HL-60/S4 (cell line): ENCODE results near the gene RBM5.

ENCODE experiments used
- in situ Hi-C: fragments of 300-500 bp; cut with MboI; formaldehyde crosslinking; loops from 2 replicates; pipeline ENCODE4 v1.14.3; 2022; ENCODE audit warnings: low sequenced_read_pairs

RBM5 gene

DNA sequence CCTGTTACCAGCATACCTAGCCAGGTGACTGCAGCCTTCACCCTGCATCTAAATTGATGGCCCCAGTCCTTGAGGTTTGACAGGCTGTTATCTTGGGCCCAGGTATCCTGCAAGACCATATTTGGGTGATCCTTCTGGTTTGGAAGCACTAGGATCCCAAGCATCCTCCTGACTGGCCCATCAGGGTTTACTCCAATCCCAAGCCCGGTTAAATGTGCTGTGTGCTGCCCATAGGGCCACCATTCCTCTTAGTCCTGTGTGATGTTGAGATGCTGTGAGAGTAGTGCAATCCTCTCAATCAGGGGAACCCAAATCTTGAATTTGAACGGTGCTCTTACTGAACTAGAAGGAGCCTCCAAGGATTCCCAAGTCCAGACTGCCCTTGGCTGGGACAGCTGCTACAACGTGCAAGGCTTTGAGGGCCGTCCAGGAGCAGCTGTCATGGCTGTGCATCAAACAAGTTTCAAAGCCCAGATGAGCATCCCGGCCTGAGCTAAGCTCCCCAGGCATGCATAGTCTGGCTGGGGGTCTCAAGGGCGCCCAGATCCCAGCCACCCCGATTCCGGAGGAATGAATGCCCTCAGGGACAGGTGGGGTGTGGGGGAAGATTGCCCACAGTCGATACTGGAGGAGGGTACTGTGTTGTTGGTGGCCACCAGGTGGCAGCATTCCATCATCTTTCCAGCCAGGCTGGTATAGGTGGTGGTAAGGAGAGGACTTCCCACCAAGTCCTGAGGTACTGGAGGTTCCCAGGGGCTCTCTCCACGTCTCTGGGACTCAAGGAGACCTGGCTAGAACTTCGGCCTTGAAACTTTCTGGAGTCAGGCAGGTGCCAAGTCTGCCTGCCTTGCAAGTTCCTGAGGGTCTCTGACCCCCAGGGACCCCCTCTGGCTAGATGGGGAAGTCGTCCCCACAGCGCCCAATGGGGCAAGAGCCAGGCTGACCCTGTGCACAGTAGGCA is 32.6 kb downstream of the RBM5 start:
- in situ Hi-C loops = loop anchor here (10.0 kb wide), 1 partner anchor 63 kb away; no protein-coding TSS in a partner anchor

DNA sequence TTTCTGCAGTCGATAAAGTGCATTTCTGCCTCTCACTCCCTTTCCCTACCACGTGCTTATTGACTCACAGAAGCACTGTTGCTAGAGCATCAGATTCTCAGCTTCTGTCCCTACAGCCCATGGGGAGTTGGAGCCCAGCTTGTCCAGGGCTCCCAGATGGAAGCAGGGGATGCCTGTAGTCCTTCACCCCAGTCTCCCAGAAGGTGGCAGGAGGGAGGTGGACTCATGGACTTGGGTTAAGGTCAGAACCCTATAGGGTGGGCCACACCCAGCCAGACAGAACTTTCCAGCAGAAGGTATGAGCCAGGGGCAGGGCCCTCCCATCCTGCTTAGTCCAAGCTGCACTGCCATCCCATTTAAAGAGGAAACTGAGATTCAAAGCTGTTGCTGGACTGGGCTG is 33.4 kb downstream of the RBM5 start:
- in situ Hi-C loops = loop anchor here (10.0 kb wide), 1 partner anchor 63 kb away; no protein-coding TSS in a partner anchor

DNA sequence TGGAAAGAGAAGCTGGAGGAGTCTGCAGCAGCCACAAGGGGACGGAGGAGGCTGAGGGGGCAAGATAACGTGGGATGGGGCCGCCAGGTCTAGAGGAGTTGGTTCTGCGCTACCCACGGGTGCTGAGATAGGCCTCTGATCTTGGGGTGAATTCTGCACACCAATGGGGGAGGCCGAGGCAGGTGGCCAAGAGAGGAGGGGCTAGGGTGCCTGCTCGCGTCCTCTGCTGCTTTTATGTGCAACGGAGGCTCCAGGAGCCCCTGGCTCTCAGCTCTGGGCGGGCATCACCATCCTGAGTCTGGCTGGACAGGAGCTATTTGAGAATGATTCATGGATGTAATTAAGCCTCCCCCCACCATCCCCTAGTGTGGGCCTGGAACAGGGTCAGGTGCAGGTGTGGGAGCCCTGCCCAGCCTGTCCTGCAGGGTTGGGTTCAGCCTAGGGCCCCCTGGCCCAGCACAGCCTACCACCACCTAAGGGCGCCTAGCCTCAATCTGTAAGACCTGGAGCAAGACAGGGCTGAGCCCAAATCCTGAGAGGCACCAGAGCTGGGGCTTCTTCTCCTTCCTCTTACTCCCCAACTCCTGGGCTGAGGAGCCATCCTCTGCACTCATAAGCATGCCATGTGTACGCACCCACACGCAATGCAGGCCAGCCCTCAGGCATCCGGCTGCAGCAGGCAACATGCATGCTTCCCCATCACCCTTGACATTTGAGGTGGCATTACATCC is 34.1 kb downstream of the RBM5 start:
- in situ Hi-C loops = loop anchor here (10.0 kb wide), 1 partner anchor 62 kb away; no protein-coding TSS in a partner anchor

DNA sequence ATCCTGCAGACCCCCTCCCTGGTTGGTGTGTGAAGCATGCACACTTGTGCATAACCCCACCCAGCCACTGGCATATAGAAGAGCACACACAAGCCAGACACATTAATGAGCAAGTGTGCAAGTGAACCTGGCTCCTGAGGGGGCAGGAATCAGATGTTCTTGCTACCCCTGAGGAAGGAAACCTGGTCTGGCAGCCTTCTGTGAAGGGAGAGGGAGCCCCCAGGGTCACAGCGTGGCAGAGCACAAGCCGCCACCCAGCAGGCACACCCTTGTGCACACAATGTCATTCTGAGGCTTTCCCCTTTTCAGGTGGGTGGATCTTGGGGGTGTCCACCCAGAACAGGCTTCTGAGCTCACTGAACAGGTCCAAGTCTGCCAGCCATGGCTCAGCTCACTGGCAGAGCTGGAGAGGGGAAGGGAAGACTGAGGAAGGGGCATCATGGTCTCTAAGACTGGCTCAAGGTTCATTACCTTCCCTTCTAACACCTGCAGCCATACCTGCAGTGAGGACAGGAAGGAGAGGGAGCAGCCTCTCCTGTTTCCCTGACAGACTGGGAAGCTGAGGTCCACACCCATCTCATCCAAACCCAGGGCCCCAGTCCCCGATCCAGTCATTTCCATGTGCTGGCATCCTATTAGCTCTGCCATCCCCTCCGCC is 34.8 kb downstream of the RBM5 start:
- in situ Hi-C loops = loop anchor here (10.0 kb wide), 1 partner anchor 61 kb away; no protein-coding TSS in a partner anchor

DNA sequence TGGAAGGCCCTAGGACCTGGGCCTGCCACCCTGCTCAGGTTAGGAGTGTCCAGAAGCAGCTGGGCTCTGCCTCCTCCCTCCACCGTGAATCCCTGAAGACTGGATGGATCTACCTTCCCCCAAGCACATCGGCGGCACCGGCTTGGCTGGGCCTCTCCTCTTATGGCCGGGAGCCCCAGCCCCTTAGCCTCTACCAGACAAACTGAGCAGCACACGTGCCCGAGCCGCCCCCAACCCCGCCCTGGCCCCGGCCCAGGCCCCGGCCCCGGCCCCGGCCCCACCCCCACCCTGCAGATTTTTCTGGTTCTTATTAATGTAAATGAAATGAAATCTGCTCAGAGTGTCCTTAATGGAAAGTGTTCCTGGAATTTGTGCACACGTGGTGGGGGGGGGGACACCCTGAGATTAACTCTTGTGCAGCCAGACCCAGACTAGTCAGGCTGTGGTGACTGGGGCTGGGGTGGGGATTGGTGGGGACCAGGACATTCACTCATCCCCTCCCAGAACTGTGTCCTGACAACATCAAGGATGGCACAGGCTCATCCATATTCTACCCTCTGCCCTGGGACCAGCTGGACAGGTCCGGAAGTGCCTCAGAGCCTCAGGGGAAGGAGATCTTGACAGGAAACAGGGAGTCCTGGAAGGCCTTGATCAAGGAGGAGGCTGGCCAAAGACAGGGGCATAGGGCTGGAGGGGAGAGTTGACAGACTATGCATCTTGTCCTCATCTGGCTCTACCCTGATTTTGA is 35.5 kb downstream of the RBM5 start:
- in situ Hi-C loops = loop anchor here (10.0 kb wide), 1 partner anchor 61 kb away; no protein-coding TSS in a partner anchor

DNA sequence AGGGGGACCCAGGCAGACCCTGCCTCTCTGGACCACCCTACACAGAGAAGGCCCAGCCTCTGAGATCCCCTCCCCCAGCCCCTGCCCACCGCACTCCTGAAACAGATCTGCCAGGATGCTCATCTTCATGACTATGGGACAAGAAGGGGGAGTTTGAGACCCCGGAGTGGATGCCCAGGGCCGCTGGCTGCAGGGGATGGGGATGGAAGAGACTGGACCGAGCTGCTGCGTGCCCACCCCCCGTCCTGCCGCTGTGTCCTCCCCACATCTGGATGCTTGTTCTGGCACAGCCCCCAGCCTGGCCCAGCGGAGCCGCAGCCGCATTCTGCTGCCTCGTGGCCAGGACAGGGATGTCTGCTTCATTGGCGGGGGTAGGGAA is 36.1 kb downstream of the RBM5 start:
- in situ Hi-C loops = loop anchor here (10.0 kb wide), 1 partner anchor 60 kb away; no protein-coding TSS in a partner anchor

DNA sequence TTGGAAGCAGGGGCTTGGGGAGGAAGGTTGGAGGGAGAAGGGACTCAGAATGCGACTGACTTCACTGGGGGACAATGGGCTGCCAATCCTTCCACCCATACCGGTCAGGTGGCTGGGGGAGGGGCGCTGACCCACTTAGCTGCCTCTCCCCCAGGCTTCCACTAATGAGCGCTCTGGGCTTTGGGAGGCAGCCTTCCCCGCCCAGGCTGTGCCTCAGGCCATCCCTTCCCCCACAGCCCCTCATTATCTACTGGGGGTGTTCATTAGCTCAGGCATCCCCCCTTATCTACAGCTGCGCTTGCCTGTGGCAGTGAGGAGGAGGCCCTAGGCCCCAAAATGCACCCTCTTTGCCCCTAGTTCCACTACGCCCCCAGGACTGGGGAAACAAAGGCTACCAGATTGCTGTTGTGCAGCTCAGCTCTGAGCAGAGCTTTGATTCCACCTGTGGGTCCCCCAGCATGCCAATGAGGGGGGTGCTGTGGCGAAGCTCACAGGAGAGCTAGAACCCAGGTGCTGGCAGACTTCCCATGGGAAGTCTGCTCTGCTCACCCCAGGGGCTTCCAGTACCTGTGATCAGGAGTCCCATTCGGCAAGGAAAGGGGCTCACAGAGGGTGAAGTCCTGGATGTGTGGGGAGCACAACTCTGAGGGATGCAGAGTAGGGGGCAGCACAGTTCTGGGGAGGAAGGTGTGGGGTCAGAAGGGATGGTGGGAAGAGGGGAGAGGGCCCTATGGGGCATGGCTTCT is 37.0 kb downstream of the RBM5 start:
- in situ Hi-C loops = loop anchor here (10.0 kb wide), 1 partner anchor 59 kb away; no protein-coding TSS in a partner anchor

DNA sequence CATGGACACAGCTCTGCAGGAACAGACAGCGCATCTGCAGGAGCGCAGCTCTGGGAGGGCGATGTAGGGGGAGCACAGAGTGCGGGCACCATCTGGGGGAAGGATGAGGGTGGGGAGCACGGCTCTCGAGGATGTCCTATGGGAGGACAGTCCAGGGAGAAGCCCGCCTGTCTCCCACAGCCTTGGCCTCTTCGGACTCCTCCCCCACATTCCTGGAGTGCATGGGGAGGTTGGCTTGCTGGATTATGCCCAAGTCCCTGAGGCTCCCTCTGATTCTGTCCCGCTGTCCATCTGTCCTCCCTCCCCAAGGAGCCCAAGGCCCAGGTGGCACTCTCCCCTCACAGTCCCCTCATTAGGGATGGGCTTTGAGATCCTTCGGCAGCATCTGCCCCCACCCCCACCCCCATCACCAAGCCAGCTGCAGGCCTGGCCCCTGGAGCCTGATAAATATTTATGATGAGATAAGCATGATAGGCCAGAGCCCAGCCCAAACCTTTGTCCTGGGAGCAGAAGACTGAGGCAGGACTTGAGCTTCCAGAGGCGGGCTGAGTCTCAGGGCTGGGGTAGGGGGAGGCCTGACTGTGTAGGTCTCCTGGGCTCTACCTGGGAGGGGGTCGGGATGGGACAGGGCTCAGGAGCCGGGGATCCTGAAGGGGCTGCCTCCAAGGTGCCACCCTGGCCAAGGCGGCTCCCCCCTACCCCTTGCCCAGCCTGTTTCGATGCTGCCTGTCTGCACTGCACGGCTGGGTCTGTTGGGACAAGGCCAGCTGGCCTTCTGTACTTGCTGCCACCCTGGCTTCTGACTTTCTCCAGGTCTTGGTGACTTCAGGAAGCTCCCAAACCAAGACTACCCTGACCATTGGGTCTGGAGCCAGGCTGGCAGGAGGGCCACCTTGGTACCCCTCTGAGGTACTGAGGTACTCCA is 37.8 kb downstream of the RBM5 start:
- in situ Hi-C loops = loop anchor here (10.0 kb wide), 1 partner anchor 58 kb away; no protein-coding TSS in a partner anchor

DNA sequence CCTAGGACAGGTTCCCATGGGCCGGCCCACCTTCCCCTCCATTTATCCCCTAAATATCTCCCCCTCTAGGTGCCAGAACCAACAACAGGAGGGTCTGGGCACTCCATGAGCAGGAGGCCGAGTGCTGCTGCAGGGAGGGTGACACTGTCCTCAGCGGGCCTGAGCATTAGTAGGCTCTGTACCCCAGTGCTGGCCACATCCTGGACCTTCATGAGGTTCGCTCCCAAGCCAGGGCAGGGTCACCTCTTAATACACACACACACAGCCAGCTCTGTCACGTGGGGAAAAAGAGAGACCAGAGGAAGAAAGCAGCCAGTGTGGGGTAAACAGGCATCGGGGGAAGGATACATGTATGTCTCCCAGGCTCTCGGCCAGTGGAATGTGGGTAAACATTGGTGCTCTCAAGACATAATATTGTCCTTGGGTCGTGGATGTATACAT is 38.6 kb downstream of the RBM5 start:
- in situ Hi-C loops = loop anchor here (10.0 kb wide), 1 partner anchor 58 kb away; no protein-coding TSS in a partner anchor

DNA sequence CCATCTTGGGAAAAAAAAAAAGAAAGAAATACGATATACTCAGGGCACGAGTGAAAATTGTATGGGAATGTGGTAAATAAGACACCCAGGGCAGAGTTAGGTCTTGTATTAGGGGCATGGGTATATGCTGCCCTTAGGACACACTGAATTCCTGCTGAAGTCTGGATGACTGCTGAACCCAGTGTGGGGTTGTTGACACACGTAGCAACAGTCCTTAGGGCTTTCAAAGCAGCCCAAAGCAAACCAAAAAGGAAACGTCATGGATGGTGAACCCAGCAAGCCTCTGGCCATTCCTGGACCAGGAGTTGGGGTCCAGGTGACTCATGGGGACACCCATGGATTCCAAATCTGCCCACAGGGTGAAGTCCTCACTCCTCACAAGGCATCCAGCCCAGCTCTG is 39.3 kb downstream of the RBM5 start:
- in situ Hi-C loops = loop anchor here (10.0 kb wide), 1 partner anchor 57 kb away; no protein-coding TSS in a partner anchor

DNA sequence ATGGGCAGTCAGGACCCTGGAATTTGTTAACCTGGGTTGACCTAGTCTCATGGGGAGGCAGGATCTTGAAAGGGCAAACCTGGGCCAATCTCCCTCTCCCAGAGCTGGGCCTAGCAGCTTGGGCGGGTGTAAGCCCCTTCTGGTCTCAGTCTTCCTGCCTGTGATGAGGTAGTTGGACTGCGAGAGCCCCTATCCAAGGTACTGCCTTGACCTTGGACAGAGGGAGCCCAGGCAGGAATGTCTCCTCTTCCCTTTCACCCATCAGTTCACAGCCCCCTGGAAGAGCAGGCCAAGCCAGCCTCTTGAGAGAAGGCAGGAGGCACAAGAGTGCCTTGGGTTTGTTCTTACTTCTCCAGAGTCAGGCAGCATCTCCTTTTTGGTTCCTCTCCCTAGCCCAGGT is 41.7 kb downstream of the RBM5 start:
- in situ Hi-C loops = no loop called here

DNA sequence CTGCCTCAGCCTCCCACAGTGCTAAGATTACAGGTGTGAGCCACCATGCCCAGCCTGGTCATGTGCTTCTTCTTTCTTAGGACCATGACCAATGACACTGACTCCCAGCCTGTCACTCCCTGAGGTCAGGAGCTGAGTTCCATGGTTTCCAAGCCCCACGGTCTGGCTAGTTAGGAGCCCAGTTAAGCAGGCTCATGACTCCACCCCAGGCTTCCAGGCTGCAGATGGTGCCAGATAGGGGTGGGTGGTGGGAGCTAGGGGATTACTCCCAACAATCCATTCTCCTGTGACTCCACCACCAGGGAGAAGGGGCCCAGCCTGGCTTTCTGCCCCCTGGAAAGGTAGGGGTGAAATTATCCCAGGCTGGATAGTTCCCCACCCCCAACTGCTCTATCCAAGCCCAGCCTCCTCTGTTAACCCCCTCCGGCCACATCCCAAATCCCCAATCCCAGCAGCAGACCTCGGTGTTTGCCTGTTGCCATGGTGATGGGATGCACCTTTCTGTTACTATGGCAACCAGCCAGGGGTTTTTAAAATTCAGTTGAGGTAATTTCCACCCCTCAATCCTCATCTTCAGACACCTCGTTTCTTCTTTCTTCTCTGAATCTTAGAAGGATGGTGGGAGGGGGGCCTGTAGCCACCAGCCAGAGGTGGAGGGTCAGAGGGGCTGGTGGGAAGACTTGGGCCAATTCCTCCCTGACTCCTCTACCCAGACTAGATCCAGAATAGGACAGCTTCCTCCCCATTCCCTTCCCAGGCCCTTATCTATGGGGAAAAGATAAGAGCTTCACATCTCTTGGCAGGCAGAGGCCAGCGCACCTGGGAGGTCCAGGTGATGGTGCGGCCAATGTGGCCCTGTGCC is 43.9 kb downstream of the RBM5 start:
- in situ Hi-C loops = no loop called here

DNA sequence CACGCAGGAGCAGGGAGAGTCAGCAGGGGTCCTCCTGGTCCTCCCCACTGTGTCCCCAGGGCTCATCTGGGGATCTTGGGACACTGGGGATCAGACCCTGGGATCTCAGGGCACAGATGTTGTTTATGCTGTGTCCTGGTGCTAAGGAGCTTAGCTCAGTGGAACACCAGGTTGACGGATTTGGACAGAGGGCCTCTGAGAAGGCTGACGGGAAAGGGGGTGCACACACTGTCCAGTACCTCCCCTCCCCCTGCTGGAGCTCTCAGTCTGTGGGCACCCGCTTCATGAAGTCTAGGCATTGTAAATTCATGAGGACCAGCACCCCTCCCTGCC is 44.5 kb downstream of the RBM5 start:
- in situ Hi-C loops = no loop called here

DNA sequence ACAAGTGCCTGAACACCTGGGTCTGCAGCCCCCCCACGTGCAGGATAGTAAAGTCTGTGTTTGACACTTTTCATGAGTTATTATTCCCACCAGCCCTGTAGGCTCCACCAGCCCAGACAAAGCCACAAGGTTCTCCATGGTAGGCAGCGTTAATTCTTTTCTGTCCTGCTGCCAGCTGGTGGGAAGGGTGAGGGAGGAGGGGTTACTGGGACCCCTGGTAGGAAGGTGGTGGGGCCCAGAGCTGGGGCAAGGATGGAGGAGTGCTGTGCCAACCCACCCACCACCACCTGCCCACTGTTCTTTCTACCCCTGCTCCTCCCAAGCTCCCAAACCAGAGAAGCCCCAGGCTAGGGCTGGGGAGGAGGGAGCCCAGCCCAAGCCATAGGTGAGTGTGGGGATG is 45.6 kb downstream of the RBM5 start:
- in situ Hi-C loops = no loop called here

DNA sequence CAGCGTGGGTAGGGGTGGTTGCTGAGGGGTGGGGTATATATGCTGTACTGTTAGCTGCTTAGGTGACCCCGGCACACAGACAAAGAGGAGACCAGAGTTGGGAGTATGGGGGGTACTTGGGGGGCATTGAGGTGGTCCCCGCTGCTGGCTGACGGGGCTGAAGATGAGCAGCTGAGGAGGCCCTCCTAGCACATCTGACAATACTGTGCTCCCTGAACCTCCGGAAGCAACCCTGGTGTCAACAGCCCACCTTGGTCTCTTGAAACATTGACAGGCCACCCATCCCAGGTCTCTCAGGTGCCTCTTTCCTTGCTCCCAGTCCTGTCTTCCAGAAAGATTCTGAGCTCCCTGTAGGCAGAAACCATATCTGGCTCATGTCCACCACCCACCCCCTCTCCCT is 47.2 kb downstream of the RBM5 start:
- in situ Hi-C loops = no loop called here

DNA sequence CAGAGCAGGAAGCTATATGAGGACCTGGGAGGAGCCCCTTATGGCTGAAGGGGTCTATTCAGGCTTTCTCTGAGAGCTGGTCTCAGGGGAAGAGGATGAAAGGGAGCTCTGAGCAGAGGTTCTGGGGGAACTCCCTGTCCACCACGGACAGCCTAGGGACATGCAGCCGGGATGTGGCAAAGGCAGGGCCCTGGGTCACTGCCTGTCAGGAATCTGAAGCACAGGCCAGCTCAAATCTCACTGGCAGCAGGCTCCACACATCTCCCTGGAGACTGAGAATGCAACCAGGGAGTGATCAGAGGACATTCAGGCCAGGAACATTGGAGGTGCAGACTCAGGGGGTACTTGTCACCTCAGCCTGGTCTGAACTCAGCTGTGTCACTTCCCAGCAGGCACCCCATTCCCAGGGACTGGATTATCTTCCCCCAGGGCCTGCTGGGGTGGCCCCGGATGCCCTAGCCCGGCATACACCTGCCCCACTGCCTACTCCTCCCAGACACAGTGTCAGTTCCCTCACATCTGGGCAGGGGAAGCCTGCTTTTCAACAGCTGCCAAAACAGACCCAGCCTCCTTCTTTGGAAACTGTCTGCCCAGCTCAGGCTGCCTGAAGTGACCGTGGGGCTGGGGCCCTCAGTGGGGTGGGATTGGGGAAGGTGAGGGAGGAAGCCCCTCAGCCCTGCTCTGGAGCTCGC is 48.1 kb downstream of the RBM5 start:
- in situ Hi-C loops = no loop called here

DNA sequence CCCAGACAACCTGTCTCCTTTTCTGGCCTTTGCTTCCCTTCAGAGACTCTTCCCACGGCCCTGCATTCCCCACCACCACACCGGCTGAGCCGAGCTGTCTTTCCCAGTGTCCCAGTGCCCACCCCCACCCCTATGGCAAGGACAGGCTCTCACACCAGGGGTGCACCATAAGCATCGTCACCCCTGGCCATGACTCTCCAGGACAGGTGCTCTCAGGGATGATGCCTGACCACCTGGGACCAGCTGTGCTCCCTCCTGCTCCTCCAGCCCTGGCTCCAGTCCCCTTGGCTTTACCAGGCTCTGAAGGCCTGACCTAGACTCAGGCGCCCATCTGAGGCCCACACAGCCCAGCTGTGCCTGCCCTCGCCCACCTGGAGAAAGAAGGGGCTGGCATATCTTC is 48.8 kb downstream of the RBM5 start:
- in situ Hi-C loops = no loop called here
